Activated CD4-positive, CD25-positive, alpha-beta regulatory T cell treated with anti-CD3 and anti-CD28 coated beads, Interleukin-2, amount 50 U/mL, for 16 hours (primary cell): ENCODE measurements around the gene SLC1A2.

Experiments used
- DNase-seq: peaks from one replicate; pipeline ENCODE4 v3.0.0-alpha.2; 2020; ENCODE audit warnings: low read depth, low spot score

Gene SLC1A2

GRCh38 chr11:35376613-35377012, 42.7 kb downstream of the SLC1A2 start:
- no peak for DNase-seq

GRCh38 chr11:35376118-35376510, 43.2 kb downstream of the SLC1A2 start:
- no peak for DNase-seq

- no peak for DNase-seq
These were observed 43.8 kb downstream of the SLC1A2 start for GRCh38 chr11:35375332-35376117.

- no peak for DNase-seq
These were observed 45.9 kb downstream of the SLC1A2 start for GRCh38 chr11:35373284-35373933.

GRCh38 chr11:35372565-35373283, 46.6 kb downstream of the SLC1A2 start:
- DNase-seq = no peak

GRCh38 chr11:35367491-35367890, 51.9 kb downstream of the SLC1A2 start:
- DNase-seq = no peak

- no peak for DNase-seq
These were observed 52.6 kb downstream of the SLC1A2 start for GRCh38 chr11:35366798-35367197.

DNA sequence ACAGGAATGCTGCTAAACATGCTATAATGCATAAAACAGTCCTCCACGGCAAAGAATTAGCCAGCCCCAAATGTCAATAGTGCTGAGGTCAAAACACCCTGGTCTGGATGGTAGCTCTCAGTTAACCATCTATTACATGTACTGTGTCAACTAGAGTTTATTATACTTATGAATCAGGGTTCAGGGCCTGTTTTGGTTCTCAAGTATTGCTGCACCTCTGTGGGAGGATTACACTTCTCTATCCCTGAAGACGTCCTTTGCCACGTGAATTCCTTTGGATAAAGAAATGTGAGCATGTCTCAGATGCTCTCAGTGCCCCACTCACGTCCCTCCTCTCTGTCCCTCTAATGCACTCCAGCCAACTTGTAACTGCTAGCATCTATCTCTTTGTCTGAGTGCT, 53.4 kb downstream of the SLC1A2 start:
- no peak for DNase-seq

DNA sequence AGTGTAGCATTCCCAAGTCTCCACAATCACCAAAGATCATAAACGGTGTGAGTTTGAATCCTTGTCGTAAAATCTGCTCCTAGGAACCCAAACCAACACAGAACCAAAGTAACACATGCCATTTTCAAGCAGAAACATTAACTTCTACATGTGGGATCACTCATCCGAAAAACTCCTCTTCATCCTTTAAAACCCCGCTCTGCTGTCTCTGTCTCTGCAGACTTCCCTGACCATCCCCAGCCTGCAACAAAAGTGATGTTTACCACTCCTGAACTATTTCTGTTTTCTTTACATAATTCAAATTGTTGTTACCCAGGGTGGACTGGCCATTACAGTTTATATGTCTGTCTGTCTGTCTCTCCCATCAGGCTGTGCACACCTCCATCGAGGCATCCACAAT, 54.0 kb downstream of the SLC1A2 start:
- DNase-seq = no peak

GRCh38 chr11:35363854-35364780, 55.2 kb downstream of the SLC1A2 start:
- no peak for DNase-seq

DNA sequence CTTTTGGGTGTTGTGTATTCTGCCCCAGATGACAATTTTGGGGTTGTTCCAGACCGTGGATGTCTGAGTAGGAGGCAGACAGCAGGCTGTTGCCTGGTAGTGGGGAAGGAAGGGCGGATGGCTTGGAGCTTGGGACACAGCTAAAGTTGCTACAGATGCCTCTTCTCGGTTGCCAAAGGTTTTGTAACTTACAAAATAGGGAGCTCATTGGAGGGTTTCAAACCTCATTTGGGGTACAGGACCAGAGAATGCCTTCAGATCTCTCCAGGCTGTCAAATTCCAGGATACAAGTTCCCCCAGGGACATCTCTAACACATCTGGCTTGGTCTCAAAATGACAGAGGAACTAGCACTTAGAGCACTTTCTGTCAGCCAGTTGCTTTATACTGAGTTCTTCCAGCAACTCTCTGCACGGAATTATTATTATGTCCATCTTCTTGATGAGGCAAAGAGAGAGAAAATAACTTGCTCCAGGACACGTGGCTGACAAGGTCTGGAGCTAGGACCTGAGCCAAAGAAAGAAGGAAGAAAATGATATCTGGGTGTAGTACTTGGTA, 56.0 kb downstream of the SLC1A2 start:
- no peak for DNase-seq

DNA sequence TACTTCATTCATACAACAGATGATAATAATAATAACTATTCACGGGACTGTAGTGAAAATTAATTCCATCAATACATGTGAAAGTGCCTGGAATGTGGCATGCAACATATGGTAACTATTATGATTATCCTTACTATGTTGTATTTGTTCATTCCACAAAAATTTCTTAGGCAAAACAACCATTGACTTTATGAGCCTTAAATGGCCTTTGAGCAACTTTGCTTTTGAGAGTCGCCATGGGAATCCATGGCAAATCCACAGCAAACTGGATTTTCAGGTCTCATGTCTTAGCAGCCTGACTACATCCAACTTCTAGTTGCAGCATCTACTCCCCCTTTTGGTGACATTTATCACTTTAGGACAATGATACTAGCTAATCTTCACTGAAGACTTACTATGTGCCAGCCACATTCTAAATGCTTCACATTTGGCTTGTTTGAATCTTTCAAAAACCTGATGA, 56.8 kb downstream of the SLC1A2 start:
- no peak for DNase-seq

DNA sequence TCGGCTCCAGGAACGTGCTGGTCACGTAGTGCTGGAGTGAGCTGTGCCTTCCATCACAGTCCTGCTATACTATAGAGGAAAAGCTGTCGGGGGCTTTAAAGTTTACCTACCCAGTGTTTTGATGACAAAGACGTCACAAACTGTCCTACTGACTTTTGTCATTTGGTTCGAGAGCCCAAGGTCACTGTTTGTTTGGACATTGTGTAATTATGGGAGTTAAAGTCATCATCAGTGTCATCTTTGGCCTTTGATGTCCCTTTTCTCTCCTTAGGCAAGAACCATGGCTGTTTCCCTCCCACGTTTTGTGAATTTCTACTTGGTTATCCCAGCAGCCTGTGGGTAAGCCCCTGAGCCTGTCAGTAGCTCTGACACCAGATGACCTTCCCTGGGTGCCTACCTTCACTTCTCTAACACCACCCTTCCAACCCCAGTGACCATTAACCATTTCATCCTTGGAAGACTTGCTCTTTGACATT, 59.3 kb downstream of the SLC1A2 start:
- no peak for DNase-seq

- no peak for DNase-seq
These were observed 59.9 kb downstream of the SLC1A2 start for GRCh38 chr11:35359321-35360054.

GRCh38 chr11:35358391-35358790, 61.0 kb downstream of the SLC1A2 start:
- no peak for DNase-seq

- no peak for DNase-seq
These were observed 61.4 kb downstream of the SLC1A2 start for GRCh38 chr11:35357923-35358322.

- no peak for DNase-seq
These were observed 64.1 kb downstream of the SLC1A2 start for GRCh38 chr11:35355102-35355749.

GRCh38 chr11:35354644-35355043, 64.7 kb downstream of the SLC1A2 start:
- no peak for DNase-seq

GRCh38 chr11:35352077-35352888, 67.1 kb downstream of the SLC1A2 start:
- DNase-seq = no peak
